ENCODE data around the gene RAD9A. TPM values are rescaled to one million over a fixed set of nuclear protein-coding genes. Genes with fewer than 3 reads are reported as not detected.
"Not testable (repeated sequence)": the region's sequence is repeated elsewhere in the genome, so short reads cannot be mapped to it uniquely, and the experiment has no call there.

RAD9A gene
- total RNA-seq, 4 donors from 2014 or later: 5.5 to 18.0 (median 10.4) TPM

DNA sequence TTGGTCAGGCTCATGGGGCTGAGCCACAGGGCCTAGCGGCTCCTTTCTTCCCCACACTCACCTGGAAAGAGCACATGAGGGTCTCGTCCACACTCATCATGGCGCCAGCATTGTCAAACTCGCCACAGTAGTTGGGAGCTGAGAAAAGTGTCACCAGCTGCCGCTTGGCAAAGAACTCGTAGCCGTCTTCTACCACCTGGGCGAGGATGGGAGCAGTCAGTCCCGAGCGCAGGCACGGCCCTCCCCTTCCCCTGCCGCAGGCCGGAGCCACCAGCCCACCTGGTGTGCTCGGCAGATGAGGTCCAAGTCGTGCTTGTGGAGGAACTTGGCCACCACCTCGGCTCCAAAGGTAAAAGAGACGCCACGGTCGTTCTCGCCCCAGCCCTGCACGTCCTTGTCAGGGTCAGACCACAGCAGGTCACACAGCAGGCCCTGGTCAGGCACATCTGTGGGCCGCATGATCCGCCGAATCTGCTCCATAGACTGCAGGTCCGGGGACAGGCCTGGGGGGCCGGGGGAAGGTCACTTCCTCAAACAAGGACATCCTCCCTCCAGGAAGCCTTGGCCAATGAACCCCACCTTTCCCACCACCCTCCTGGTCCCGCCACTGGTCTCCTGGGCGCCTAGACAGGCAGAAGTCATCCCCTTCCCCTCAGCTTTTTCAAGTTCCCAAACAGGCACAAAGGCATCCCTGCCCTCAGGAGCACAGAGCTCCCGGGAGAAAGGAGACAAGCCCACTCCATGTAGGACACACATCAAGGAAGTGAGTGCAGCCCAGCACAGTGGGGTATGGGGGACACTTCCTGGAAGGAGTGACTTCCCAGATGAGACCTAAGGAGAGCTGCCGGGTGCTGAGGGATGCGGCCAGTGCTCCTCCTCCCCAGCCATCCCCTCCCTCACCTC, 7.1 kb downstream of the RAD9A start:
- ATAC-seq (ENCODE audit: low FRiP score): no peak
- TF ChIP-seq, protein P1, sequence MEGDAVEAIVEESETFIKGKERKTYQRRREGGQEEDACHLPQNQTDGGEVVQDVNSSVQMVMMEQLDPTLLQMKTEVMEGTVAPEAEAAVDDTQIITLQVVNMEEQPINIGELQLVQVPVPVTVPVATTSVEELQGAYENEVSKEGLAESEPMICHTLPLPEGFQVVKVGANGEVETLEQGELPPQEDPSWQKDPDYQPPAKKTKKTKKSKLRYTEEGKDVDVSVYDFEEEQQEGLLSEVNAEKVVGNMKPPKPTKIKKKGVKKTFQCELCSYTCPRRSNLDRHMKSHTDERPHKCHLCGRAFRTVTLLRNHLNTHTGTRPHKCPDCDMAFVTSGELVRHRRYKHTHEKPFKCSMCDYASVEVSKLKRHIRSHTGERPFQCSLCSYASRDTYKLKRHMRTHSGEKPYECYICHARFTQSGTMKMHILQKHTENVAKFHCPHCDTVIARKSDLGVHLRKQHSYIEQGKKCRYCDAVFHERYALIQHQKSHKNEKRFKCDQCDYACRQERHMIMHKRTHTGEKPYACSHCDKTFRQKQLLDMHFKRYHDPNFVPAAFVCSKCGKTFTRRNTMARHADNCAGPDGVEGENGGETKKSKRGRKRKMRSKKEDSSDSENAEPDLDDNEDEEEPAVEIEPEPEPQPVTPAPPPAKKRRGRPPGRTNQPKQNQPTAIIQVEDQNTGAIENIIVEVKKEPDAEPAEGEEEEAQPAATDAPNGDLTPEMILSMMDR (IDR thresholded peaks at IDR 0.05): no peak
- no peak for DNase-seq (ENCODE audit: low spot score)

DNA sequence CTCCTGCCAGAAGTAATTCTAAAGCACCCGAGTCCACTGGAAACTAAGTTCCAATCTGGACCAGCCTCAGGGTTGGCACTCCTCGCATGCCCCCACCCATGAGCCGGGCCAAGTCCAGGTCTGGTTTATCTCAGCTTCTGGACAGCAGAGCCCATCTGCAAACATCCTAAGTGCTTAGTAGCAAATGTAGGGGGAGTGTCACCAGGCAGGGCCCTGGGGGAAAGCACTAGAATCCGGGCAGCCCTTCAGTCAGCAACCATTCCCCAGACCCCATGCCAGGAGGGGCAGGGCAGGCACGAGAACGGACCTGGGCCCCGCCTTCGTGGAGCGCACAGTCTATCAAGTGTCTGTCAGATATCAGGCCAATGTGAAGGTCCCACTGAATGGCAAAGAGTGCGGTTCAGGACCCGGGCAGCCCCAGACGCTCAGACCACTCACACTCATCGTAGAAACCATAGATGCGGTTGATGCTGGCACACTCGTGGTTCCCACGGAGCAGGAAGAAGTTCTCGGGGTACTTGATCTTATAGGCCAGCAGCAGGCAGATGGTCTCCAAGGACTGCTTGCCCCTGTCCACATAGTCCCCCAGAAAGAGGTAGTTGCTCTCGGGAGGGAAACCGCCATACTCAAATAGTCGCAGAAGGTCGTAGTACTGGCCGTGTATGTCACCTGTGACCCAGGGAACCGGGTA, 8.6 kb downstream of the RAD9A start:
- DNase-seq (ENCODE audit: low spot score) (no peak), ATAC-seq (ENCODE audit: low FRiP score) (no peak)
- TF ChIP-seq, protein P1 (IDR thresholded peaks at IDR 0.05): no peak

GRCh38 chr11:67400942-67401494, 9.2 kb downstream of the RAD9A start:
- TF ChIP-seq, protein P1 (IDR thresholded peaks at IDR 0.05): no peak
- no peak for DNase-seq (ENCODE audit: low spot score)
- peak; percentile 1 for ATAC-seq (ENCODE audit: low FRiP score)

- TF ChIP-seq, protein P1 (IDR thresholded peaks at IDR 0.05): no peak
- peak; percentile 94 for ATAC-seq (ENCODE audit: low FRiP score)
- peak; percentile 73 for DNase-seq (ENCODE audit: low spot score)
Observed at GRCh38 chr11:67401495-67402191, 9.9 kb downstream of the RAD9A start, which contains the start of gene PPP1CA. Gene PPP1CA, minus strand, starts transcription at chr11:67401858. Its CDS starts 76 bp downstream, at chr11:67401782.

DNA sequence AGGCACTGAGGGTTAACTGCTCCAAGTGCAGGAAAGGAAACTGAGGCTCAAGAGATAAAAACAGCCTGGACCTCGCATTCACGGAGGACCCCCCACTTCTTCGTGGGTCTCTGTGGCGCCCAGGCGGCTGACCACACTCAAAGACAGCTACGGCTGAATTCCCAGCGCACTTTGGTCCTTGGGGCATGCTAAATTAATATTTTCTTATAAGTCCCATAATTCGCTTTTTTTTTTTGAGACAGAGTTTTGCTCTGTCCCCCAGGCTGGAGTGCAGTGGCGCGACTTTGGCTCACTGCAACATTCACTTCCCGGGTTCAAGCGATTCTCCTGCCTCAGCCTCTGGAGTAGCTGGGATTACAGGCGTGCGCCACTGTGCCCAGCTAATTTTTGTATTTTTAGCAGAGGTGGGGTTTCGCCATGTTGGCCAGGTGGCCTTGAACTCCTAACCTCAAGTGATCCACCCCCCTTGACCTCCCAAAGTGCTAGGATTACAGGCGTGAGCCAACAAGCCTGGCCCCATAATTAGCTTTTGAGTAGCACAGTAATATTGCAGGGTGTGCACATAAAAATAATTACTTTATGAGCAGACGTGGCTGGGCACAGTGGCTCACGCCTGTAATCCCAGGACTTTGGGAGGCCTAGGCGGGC, 10.5 kb downstream of the RAD9A start:
- DNase-seq (ENCODE audit: low spot score); ATAC-seq (ENCODE audit: low FRiP score): not testable (repeated sequence)

DNA sequence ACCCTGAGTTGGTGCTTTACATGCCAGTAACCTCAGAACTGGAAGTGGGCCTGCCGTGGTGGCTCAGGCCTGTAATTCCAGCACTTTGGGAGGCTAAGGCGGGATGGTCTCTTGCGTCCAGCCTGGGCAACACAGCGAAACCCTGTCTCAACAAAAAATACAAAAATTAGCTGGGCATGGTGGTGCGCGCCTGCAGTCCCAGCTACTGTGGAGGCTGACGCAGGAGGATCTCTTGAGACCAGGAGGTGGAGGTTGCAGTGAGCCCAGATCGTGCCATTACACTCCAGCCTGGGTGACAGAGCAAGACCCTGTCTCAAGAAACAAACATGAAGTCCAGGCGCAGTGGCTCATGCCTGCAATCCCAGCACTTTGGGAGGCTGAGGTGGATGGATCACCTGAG, 11.3 kb downstream of the RAD9A start:
- not testable (repeated sequence) for ATAC-seq (ENCODE audit: low FRiP score); DNase-seq (ENCODE audit: low spot score)

DNA sequence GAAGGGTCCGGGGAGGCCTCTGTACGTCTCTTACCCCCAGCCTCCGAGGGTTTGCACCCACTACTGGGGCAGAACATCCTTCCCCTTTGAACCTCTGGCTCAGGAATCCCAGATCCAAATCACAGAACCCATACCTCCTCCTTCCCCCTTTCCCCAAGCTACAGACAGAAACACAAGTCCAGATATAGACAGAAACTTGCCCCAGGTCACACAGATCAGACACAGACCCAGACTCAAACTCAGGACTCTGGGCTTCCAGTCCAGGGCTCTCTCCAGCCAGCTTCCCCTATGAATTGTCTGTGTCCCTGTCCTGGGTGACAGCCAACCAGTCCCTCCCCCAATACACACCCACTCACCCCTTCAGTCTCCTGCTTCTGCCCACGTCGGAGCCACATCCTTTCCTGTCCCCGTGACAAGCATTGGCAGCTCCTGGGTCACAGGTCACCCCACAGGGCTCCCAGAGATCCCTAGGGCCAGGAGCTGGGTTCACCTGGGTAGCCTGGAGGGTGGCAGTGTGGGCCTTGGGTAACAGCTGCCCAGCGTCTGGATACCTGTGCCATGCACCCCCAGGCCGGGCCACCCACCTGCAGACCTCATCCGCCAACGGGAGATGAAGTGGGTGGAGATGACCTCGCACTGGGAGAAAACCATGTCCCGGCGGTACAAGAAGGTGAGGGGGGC, 12.9 kb downstream of the RAD9A start:
- DNase-seq (ENCODE audit: low spot score): no peak
- ATAC-seq (ENCODE audit: low FRiP score): no peak
- TF ChIP-seq, protein P1 (IDR thresholded peaks at IDR 0.05): no peak

Data from omental fat pad (tissue), 4 donors.